Gastroesophageal sphincter (tissue), 3 donors: ENCODE results near the gene STX1B.

Experiments
- POLR2A ChIP-seq, 2 donors: fragments of 450-650 bp; IDR thresholded peaks; one replicate each; pipeline ENCODE4 v1.6.1; 2017; ENCODE audit warnings: antibody characterized with exemption in 2 of 2, mild to moderate bottlenecking in 2 of 2, moderate library complexity in 1 of 2
- TF ChIP-seq, protein P1 (sequence below), 4 experiments: fragments of 200-600 bp in 2 of 4; fragments of 450-650 bp in 2 of 4; sonication (generic) in 1 of 4; IDR thresholded peaks; one replicate each; pipeline ENCODE4 v1.5.1; 2017 to 2019; ENCODE audit warnings: antibody characterized with exemption in 4 of 4, mild to moderate bottlenecking in 2 of 4, moderate library complexity in 2 of 4

- no peak for TF ChIP-seq POLR2A (IDR thresholded peaks at IDR 0.05)
- TF ChIP-seq, protein P1, sequence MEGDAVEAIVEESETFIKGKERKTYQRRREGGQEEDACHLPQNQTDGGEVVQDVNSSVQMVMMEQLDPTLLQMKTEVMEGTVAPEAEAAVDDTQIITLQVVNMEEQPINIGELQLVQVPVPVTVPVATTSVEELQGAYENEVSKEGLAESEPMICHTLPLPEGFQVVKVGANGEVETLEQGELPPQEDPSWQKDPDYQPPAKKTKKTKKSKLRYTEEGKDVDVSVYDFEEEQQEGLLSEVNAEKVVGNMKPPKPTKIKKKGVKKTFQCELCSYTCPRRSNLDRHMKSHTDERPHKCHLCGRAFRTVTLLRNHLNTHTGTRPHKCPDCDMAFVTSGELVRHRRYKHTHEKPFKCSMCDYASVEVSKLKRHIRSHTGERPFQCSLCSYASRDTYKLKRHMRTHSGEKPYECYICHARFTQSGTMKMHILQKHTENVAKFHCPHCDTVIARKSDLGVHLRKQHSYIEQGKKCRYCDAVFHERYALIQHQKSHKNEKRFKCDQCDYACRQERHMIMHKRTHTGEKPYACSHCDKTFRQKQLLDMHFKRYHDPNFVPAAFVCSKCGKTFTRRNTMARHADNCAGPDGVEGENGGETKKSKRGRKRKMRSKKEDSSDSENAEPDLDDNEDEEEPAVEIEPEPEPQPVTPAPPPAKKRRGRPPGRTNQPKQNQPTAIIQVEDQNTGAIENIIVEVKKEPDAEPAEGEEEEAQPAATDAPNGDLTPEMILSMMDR (IDR thresholded peaks at IDR 0.05), result no peak
Observed at GRCh38 chr16:31006086-31006385, 4.4 kb downstream of the STX1B start.
